HG02678 (cell line): Measurements from ENCODE around the gene LRRC73.

Experiments used
- ATAC-seq: cut with Tn5 transposase; IDR thresholded peaks from one replicate; pipeline ENCODE4 v1.9.1; 2021; ENCODE audit warnings: mild to moderate bottlenecking, moderate library complexity; ENCODE audit not compliant: unreplicated experiment

The LRRC73 gene

GRCh38 chr6:43493833-43494232 is 16.3 kb downstream of the LRRC73 start:
- ATAC-seq: no peak

- no peak for ATAC-seq
Observed at GRCh38 chr6:43493230-43493629, 16.9 kb downstream of the LRRC73 start.

GRCh38 chr6:43492673-43493072 is 17.5 kb downstream of the LRRC73 start:
- ATAC-seq: no peak

GRCh38 chr6:43491750-43492661 is 18.1 kb downstream of the LRRC73 start:
- ATAC-seq: no peak

- ATAC-seq: no peak
Observed at GRCh38 chr6:43490523-43490939, 19.6 kb downstream of the LRRC73 start.

GRCh38 chr6:43489277-43490072 is 20.7 kb downstream of the LRRC73 start:
- no peak for ATAC-seq

- no peak for ATAC-seq
Observed at GRCh38 chr6:43488667-43489276, 21.4 kb downstream of the LRRC73 start.

- ATAC-seq: no peak
Observed at GRCh38 chr6:43481591-43482236, 28.4 kb downstream of the LRRC73 start.

GRCh38 chr6:43481075-43481474 is 29.1 kb downstream of the LRRC73 start:
- no peak for ATAC-seq

- ATAC-seq: no peak
Observed at GRCh38 chr6:43478008-43478372, 32.2 kb downstream of the LRRC73 start.

GRCh38 chr6:43477235-43478007 is 32.7 kb downstream of the LRRC73 start, which contains the start of gene TJAP1:
Gene TJAP1, plus strand, starts transcription at chr6:43477570. Its CDS starts 21,432 bp downstream, at chr6:43499002.
- peak; percentile 94 for ATAC-seq

GRCh38 chr6:43476746-43477145 is 33.4 kb downstream of the LRRC73 start:
- no peak for ATAC-seq

GRCh38 chr6:43475516-43475915 is 34.6 kb downstream of the LRRC73 start:
- no peak for ATAC-seq

- no peak for ATAC-seq
Observed at GRCh38 chr6:43472515-43472914, 37.6 kb downstream of the LRRC73 start.

- no peak for ATAC-seq
Observed at GRCh38 chr6:43471399-43471798, 38.7 kb downstream of the LRRC73 start.

- ATAC-seq: no peak
Observed at GRCh38 chr6:43469947-43470346, 40.2 kb downstream of the LRRC73 start.

- ATAC-seq: no peak
Observed at GRCh38 chr6:43468748-43469681, 41.1 kb downstream of the LRRC73 start.

GRCh38 chr6:43468240-43468639 is 41.9 kb downstream of the LRRC73 start:
- no peak for ATAC-seq

- no peak for ATAC-seq
Observed at GRCh38 chr6:43467752-43468151, 42.4 kb downstream of the LRRC73 start.
